Stimulated activated CD4-positive, alpha-beta T cell treated with anti-CD3 and anti-CD28 coated beads, Interleukin-12 subunit alpha, Interleukin-12 subunit beta, amount 100 ng/mL, for 24 hours (primary cell): ENCODE results near the gene DIAPH1.

Experiments
- DNase-seq, 2 experiments: peaks; one replicate each; pipeline ENCODE4 v3.0.0-alpha.2; 2020; ENCODE audit warnings: low read depth in 2 of 2

DIAPH1 gene

GRCh38 chr5:141519605-141520565 is 98.9 kb downstream of the DIAPH1 start:
- no peak for DNase-seq

GRCh38 chr5:141518618-141519015 is 100.2 kb downstream of the DIAPH1 start:
- DNase-seq, result no peak

- no peak for DNase-seq
Observed at GRCh38 chr5:141517880-141518617, 100.8 kb downstream of the DIAPH1 start.

GRCh38 chr5:141517312-141517711 is 101.5 kb downstream of the DIAPH1 start:
- DNase-seq, result no peak

- DNase-seq, result no peak
Observed at GRCh38 chr5:141516672-141517025, 102.2 kb downstream of the DIAPH1 start.

- DNase-seq, result no peak
Observed at GRCh38 chr5:141515946-141516671, 102.7 kb downstream of the DIAPH1 start.

GRCh38 chr5:141515141-141515540 is 103.7 kb downstream of the DIAPH1 start:
- no peak for DNase-seq

- no peak for DNase-seq
Observed at GRCh38 chr5:141514330-141515133, 104.3 kb downstream of the DIAPH1 start.

GRCh38 chr5:141513627-141514329 is 105.0 kb downstream of the DIAPH1 start:
- DNase-seq, result peak; percentile 55 to 63

- DNase-seq, result peak in 1 of 2 experiments; percentile 32
Observed at GRCh38 chr5:141512911-141513626, 105.7 kb downstream of the DIAPH1 start.

GRCh38 chr5:141512390-141512910 is 106.3 kb downstream of the DIAPH1 start:
- DNase-seq, result peak; percentile 56 to 88

- no peak for DNase-seq
Observed at GRCh38 chr5:141511771-141512325, 107.0 kb downstream of the DIAPH1 start.

- no peak for DNase-seq
Observed at GRCh38 chr5:141510850-141511601, 107.8 kb downstream of the DIAPH1 start.

- DNase-seq, result no peak
Observed at GRCh38 chr5:141510160-141510559, 108.6 kb downstream of the DIAPH1 start.

GRCh38 chr5:141508798-141509611 is 109.8 kb downstream of the DIAPH1 start:
- DNase-seq, result no peak

- no peak for DNase-seq
Observed at GRCh38 chr5:141508440-141508797, 110.4 kb downstream of the DIAPH1 start.

GRCh38 chr5:141507387-141508091 is 111.3 kb downstream of the DIAPH1 start:
- no peak for DNase-seq
